ACC112 (cell line): Measurements from ENCODE around the gene DAP.

Source experiments
- H2AFZ ChIP-seq: fragments of 200-600 bp; sonication (generic); one replicate; pipeline ENCODE4 v1.6.0; 2017; ENCODE audit warnings: antibody characterized with exemption, low read length; ENCODE audit not compliant: unreplicated experiment
- H3K27ac ChIP-seq: fragments of 200-600 bp; sonication (generic); 2 replicates; pipeline ENCODE4 v1.5.1; 2014; ENCODE audit warnings: low read depth, mild to moderate bottlenecking, antibody characterized with exemption, low read length, moderate library complexity
- H3K27me3 ChIP-seq: fragments of 200-600 bp; sonication (generic); 2 replicates; pipeline ENCODE4 v1.6.1; 2014; ENCODE audit warnings: mild to moderate bottlenecking, antibody characterized with exemption, low read length, moderate library complexity, mixed read lengths; ENCODE audit not compliant: insufficient read depth
- H3K36me3 ChIP-seq: fragments of 200-600 bp; sonication (generic); 2 replicates; pipeline ENCODE4 v1.6.1; 2016; ENCODE audit warnings: mild to moderate bottlenecking, antibody characterized with exemption, low read length, moderate library complexity, mixed read lengths; ENCODE audit not compliant: insufficient read depth
- H3K4me1 ChIP-seq: fragments of 200-600 bp; sonication (generic); one replicate; pipeline ENCODE4 v1.6.1; 2016; ENCODE audit warnings: low read length, mixed read lengths; ENCODE audit not compliant: insufficient read depth, unreplicated experiment, control insufficient read depth
- H3K4me3 ChIP-seq: fragments of 200-600 bp; sonication (generic); 2 replicates; pipeline ENCODE4 v1.5.1; 2014; ENCODE audit warnings: mild to moderate bottlenecking, low read depth, low read length
- H3K79me2 ChIP-seq: fragments of 200-600 bp; sonication (generic); one replicate; pipeline ENCODE4 v1.6.0; 2016; ENCODE audit warnings: low read length; ENCODE audit not compliant: control insufficient read depth, unreplicated experiment, insufficient read depth

DAP gene

DNA sequence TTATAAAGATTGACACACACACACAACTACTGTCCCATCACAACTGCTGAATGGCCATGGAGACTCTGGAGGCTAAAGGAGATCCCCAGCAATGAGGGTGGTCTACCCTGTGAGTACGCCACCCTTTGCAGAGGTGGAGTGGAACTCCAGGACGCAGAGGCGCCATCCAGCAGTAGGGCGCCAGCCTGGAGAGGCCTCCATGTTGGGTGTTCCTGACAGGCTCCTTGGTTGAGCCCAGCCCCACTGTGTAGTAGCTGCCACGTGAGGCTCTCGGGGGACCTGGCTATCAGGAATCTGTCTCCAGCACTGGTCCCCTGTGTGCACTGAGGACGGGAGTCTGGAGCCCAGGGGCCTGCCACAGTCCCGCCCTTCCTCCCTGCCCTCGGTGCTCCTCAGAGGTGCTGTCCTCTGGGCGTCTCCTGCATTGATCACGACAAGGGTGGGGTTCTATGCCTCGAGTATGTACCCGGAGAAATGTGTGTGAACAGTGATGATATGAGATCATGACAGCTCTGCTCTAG lies 72.3 kb downstream of the DAP start:
- Histone ChIP-seq H3K4me1 (peaks cover 28% of the 10 kb centered on the region), H3K27me3 (no peaks in the 10 kb centered on the region), H3K27ac (no peak overlapping the region), H3K79me2 (peaks cover 15% of the 10 kb centered on the region), H3K4me3 (no peak overlapping the region), H3K36me3 (no peaks in the 10 kb centered on the region), H2AFZ (no peak overlapping the region)

- no peak overlapping the region for H2AFZ ChIP-seq
- H3K27me3 ChIP-seq: no peaks in the 10 kb centered on the region
- peaks cover 10% of the 10 kb centered on the region for H3K79me2 ChIP-seq
- no peaks in the 10 kb centered on the region; the same call in 1 of the 2 replicates for H3K36me3 ChIP-seq
- peaks cover 14% of the 10 kb centered on the region for H3K4me1 ChIP-seq
- H3K4me3 ChIP-seq: no peak overlapping the region
- no peak overlapping the region for H3K27ac ChIP-seq
Measured at GRCh38 chr5:10686890-10687289, 74.1 kb downstream of the DAP start.

GRCh38 chr5:10685115-10685521 lies 75.9 kb downstream of the DAP start:
- Histone ChIP-seq H3K4me1 (peaks cover 6% of the 10 kb centered on the region), H3K79me2 (peaks cover 10% of the 10 kb centered on the region), H3K4me3 (no peak overlapping the region), H3K36me3 (peaks cover 6% of the 10 kb centered on the region; the same call in 1 of the 2 replicates), H3K27ac (no peak overlapping the region), H2AFZ (no peak overlapping the region), H3K27me3 (no peaks in the 10 kb centered on the region)

GRCh38 chr5:10684303-10685086 lies 76.5 kb downstream of the DAP start:
- Histone ChIP-seq H3K79me2 (peaks cover 8% of the 10 kb centered on the region), H3K27ac (no peak overlapping the region), H2AFZ (no peak overlapping the region), H3K27me3 (no peaks in the 10 kb centered on the region), H3K4me1 (peaks cover under 1% of the 10 kb centered on the region), H3K36me3 (peaks cover 8% of the 10 kb centered on the region; the same call in 1 of the 2 replicates), H3K4me3 (no peak overlapping the region)

- H3K4me3 ChIP-seq: no peak overlapping the region
- H3K4me1 ChIP-seq: no peaks in the 10 kb centered on the region
- H2AFZ ChIP-seq: no peak overlapping the region
- peaks cover 5% of the 10 kb centered on the region for H3K79me2 ChIP-seq
- peaks cover 18% of the 10 kb centered on the region; the same call in 1 of the 2 replicates for H3K36me3 ChIP-seq
- no peaks in the 10 kb centered on the region for H3K27me3 ChIP-seq
- no peak overlapping the region for H3K27ac ChIP-seq
Measured at GRCh38 chr5:10682801-10683525, 78.1 kb downstream of the DAP start.

DNA sequence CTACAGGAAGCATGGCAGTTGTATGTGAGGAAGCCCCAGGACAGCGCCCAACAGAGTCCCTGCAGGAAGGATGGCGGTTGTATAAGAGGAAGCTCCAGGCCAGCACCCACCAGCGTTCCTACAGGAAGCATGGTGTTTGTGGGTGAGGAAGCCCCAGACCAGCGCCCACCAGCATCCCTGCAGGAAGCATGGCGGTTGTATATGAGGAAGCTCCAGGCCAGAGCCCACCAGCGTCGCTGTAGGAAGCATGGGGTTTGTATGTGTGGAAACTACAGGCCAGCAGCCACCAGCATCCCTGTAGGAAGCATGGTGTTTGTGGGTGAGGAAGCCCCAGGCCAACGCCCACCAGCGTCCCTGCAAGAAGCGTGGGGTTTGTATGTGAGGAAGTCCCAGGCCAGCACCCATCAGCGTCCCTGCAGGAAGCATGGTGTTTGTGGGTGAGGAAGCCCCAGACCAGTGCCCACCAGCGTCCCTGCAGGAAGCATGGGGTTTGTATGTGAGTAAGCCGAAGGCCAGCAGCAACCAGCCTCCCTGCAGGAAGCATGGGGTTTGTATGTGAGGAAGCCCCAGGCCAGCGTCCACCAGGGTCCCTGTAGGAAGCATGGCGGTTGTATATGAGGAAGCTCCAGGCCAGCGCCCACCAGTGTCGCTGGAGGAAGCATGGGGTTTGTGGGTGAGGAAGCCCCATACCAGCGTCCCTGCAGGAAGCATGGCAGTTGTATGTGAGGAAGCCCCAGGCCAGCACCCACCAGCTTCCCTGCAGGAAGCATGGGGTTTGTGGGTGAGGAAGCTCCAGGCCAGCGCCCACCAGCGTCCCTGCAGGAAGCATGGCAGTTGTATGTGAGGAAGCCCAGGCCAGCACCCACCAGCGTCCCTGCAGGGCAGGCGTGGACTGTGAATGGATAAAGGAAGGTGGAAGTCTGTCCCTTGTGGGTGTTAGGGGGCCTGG lies 79.0 kb downstream of the DAP start:
- peaks cover 27% of the 10 kb centered on the region; the same call in 1 of the 2 replicates for H3K36me3 ChIP-seq
- no peak overlapping the region for H2AFZ ChIP-seq
- peaks cover 5% of the 10 kb centered on the region for H3K79me2 ChIP-seq
- no peak overlapping the region for H3K27ac ChIP-seq
- H3K4me1 ChIP-seq: no peaks in the 10 kb centered on the region
- H3K27me3 ChIP-seq: no peaks in the 10 kb centered on the region
- no peak overlapping the region for H3K4me3 ChIP-seq

DNA sequence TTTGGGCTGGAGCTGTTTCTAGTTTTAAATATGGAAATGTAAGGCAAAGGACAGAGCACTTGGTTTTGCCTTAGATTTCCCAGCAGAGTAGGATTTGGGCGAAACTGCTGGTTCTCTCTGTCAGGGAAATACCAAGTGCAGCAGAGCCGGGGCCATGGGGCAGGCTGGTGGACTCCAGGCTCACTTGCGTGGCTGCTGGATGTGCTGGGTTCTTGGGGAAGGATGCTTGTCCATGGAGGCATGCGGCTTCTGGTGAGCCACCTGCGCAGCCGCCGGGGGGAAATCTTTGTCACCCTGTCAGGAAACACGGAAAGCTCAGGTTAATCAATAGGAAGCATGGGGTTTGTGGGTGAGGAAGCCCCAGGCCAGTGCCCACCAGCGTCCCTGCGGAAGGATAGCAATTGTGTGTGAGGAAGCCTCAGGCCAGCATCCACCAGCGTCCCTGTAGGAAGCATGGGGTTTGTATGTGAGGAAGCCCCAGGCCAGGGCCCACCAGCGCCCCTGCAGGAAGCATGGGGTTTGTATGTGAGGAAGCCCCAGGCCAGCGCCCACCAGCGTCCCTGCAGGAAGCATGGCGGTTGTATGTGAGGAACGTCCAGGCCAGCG lies 80.1 kb downstream of the DAP start:
- Histone ChIP-seq H3K4me3 (no peak overlapping the region), H3K36me3 (peaks cover 31% of the 10 kb centered on the region; the same call in 1 of the 2 replicates), H3K4me1 (no peaks in the 10 kb centered on the region)

GRCh38 chr5:10679336-10679988 lies 81.6 kb downstream of the DAP start:
- H3K4me3 ChIP-seq: no peak overlapping the region
- H3K27me3 ChIP-seq: no peaks in the 10 kb centered on the region
- peaks cover 31% of the 10 kb centered on the region; the same call in 1 of the 2 replicates for H3K36me3 ChIP-seq
- H3K4me1 ChIP-seq: no peaks in the 10 kb centered on the region
- no peaks in the 10 kb centered on the region for H3K79me2 ChIP-seq
- H3K27ac ChIP-seq: no peak overlapping the region
- no peak overlapping the region for H2AFZ ChIP-seq

More for the DNA sequence above, 80.1 kb downstream of the DAP start:
- Histone ChIP-seq H3K79me2 (peaks cover under 1% of the 10 kb centered on the region), H2AFZ (no peak overlapping the region), H3K27ac (no peak overlapping the region), H3K27me3 (no peaks in the 10 kb centered on the region)

DNA sequence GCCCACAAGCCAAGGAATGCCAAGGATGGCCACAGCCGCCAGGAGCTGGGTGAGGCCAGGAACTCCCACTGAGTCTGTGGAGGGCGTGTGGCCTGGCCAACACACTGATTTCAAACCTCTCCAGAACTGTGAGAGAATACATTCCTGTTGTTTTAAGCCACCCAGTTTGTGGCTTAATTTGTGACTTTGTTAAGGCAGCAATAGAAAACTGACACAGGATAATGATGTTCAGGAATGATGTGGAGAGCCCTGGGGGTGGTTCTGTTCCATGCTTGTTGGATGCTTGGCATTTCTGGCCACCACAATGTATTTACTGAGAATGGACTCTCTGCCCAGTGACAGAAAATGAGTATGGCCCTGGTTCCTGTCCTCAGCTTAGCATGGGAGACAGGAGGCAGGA lies 82.8 kb downstream of the DAP start:
- peaks cover 31% of the 10 kb centered on the region; the same call in 1 of the 2 replicates for H3K36me3 ChIP-seq
- H3K4me1 ChIP-seq: no peaks in the 10 kb centered on the region
- H3K79me2 ChIP-seq: no peaks in the 10 kb centered on the region
- no peaks in the 10 kb centered on the region for H3K27me3 ChIP-seq
- no peak overlapping the region for H2AFZ ChIP-seq
- no peak overlapping the region for H3K4me3 ChIP-seq
- no peak overlapping the region for H3K27ac ChIP-seq
